Liver (tissue), 9 donors: ENCODE measurements around the gene KCNMA1. TPM values are rescaled to one million over a fixed set of nuclear protein-coding genes. Genes with fewer than 3 reads are reported as not detected.

ENCODE experiments used
- DNase-seq: peaks from one replicate; pipeline ENCODE4 v3.0.0-alpha.2; 2017; ENCODE audit warnings: low spot score
- H3K27ac ChIP-seq, 2 donors: one replicate each; pipeline ENCODE4 v1.7.0; 2013; ENCODE audit warnings: inconsistent platforms in 2 of 2, low read length in 2 of 2, control low read depth in 1 of 2, low read depth in 1 of 2, mild to moderate bottlenecking in 1 of 2
- H3K27me3 ChIP-seq, 4 donors: one replicate each; pipeline versions ENCODE4 v1.6.1 to v1.7.0; 2013; ENCODE audit warnings: low read length in 3 of 4, inconsistent platforms in 1 of 4, mild to moderate bottlenecking in 1 of 4, moderate library complexity in 1 of 4; ENCODE audit not compliant: control insufficient read depth in 4 of 4, insufficient read depth in 4 of 4
- H3K36me3 ChIP-seq, 4 donors: one replicate each; pipeline versions ENCODE4 v1.6.1 to v1.7.0; 2013; ENCODE audit warnings: low read length in 3 of 4, mild to moderate bottlenecking in 3 of 4, low read depth in 1 of 4, moderate library complexity in 1 of 4; ENCODE audit not compliant: control insufficient read depth in 4 of 4, insufficient read depth in 3 of 4
- H3K4me1 ChIP-seq, 4 donors: one replicate each; pipeline versions ENCODE4 v1.6.1 to v1.7.0; 2013; ENCODE audit warnings: low read length in 3 of 4, mild to moderate bottlenecking in 3 of 4, moderate library complexity in 1 of 4; ENCODE audit not compliant: control insufficient read depth in 4 of 4, insufficient read depth in 4 of 4
- H3K4me3 ChIP-seq, 3 donors: one replicate each; pipeline versions ENCODE4 v1.6.1 to v1.7.0; 2013; ENCODE audit warnings: low read length in 3 of 3, control low read depth in 1 of 3, low read depth in 1 of 3, mild to moderate bottlenecking in 1 of 3
- H3K9ac ChIP-seq, 2 donors: one replicate each; pipeline ENCODE4 v1.7.0; 2013; ENCODE audit warnings: low read length in 2 of 2, mild to moderate bottlenecking in 2 of 2, moderate library complexity in 2 of 2, control low read depth in 1 of 2, low read depth in 1 of 2
- H3K9me3 ChIP-seq, 4 donors: one replicate each; pipeline versions ENCODE4 v1.6.1 to v1.7.0; 2013; ENCODE audit warnings: low read length in 3 of 4; ENCODE audit not compliant: control insufficient read depth in 4 of 4
- ATF3 ChIP-seq: IDR thresholded peaks from 2 replicates; pipeline ENCODE4 v1.6.1; 2016; ENCODE audit warnings: antibody characterized with exemption
- CTCF ChIP-seq: fragments of 150-350 bp; IDR thresholded peaks from 2 replicates; pipeline ENCODE4 v1.5.1; 2017; ENCODE audit warnings: improper control_type of control experiment, low read depth, low read length; ENCODE audit not compliant: missing input control
- EGR1 ChIP-seq, 2 donors: IDR thresholded peaks; 2 replicates each; pipeline ENCODE4 v1.6.1; 2016 to 2018; ENCODE audit warnings: antibody characterized with exemption in 2 of 2, low read depth in 2 of 2
- FOXA1 ChIP-seq: IDR thresholded peaks from 2 replicates; pipeline ENCODE4 v1.6.1; 2016; ENCODE audit warnings: antibody characterized with exemption
- FOXA2 ChIP-seq: IDR thresholded peaks from 2 replicates; pipeline ENCODE4 v1.6.1; 2016; ENCODE audit warnings: antibody characterized with exemption
- GABPA ChIP-seq, 2 donors: IDR thresholded peaks in 1 of 2; conservative IDR thresholded peaks in 1 of 2; 2 replicates each; pipeline ENCODE4 v1.6.1; 2016; ENCODE audit warnings: antibody characterized with exemption in 2 of 2, mild to moderate bottlenecking in 1 of 2, moderate library complexity in 1 of 2
- HNF4A ChIP-seq, 2 donors: conservative IDR thresholded peaks; 2 replicates each; pipeline ENCODE4 v1.6.1; 2016; ENCODE audit warnings: antibody characterized with exemption in 2 of 2, mild to moderate bottlenecking in 2 of 2
- HNF4G ChIP-seq: IDR thresholded peaks from 2 replicates; pipeline ENCODE4 v1.6.1; 2016; ENCODE audit warnings: antibody characterized with exemption
- JUND ChIP-seq, 2 donors: IDR thresholded peaks; 2 replicates each; pipeline ENCODE4 v1.6.1; 2016; ENCODE audit warnings: antibody characterized with exemption in 2 of 2
- MAX ChIP-seq: IDR thresholded peaks from 2 replicates; pipeline ENCODE4 v1.6.1; 2016; ENCODE audit warnings: antibody characterized with exemption
- NR2F2 ChIP-seq: IDR thresholded peaks from 2 replicates; pipeline ENCODE4 v1.6.1; 2016; ENCODE audit warnings: antibody characterized with exemption
- REST ChIP-seq: IDR thresholded peaks from 2 replicates; pipeline ENCODE4 v1.6.1; 2016; ENCODE audit warnings: antibody characterized with exemption, mild to moderate bottlenecking
- RXRA ChIP-seq, 2 donors: IDR thresholded peaks; 2 replicates each; pipeline ENCODE4 v1.6.1; 2017 to 2018; ENCODE audit warnings: antibody characterized with exemption in 2 of 2, mild to moderate bottlenecking in 1 of 2
- SP1 ChIP-seq: IDR thresholded peaks from 2 replicates; pipeline ENCODE4 v1.6.1; 2018; ENCODE audit warnings: antibody characterized with exemption, mild to moderate bottlenecking
- TAF1 ChIP-seq: conservative IDR thresholded peaks from 2 replicates; pipeline ENCODE4 v1.6.1; 2016; ENCODE audit warnings: antibody characterized with exemption, mild to moderate bottlenecking
- ZBTB33 ChIP-seq: IDR thresholded peaks from 2 replicates; pipeline ENCODE4 v1.6.1; 2016; ENCODE audit warnings: antibody characterized with exemption
- WGBS: extraction: QIAGEN DNeasy Blood & Tissue Kit; methylation state at CpG from one replicate; pipeline ENCODE4 v1.1.7; 2013; 5-methylcytosine and 5-hydroxymethylcytosine counted together
- polyA plus RNA-seq, 2 donors: library from polyadenylated mRNA; stranded (reverse) in 1 of 2; unstranded in 1 of 2; fragments of 200-250 nt in 1 of 2; fragments of >200 nt in 1 of 2; fragmentation: Nextera tagmentation in 1 of 2; extraction: Ambion mirVana in 1 of 2; gene quantifications; one replicate each; pipeline versions ENCODE4 v1.2.1 to v1.2.3, GENCODE V29; 2013 to 2015
- total RNA-seq, 2 donors: library from RNA; depleted of rRNA; stranded (reverse); fragments of >200 nt; gene quantifications; one replicate each; pipeline ENCODE4 v1.2.3, GENCODE V29; 2014
- donor health status: healthy.
- donor health status: healthy.
- donor health status: healthy.
- donor health status: healthy.
- donor health status: healthy.

The KCNMA1 gene
- total and polyA plus RNA-seq, 4 donors: 2.5 to 9.7 (median 4.7) TPM

GRCh38 chr10:77386838-77387237 is 250.8 kb downstream of the KCNMA1 start:
- no peak for TF ChIP-seq ATF3
- TF ChIP-seq TAF1: no peak
- no peak for TF ChIP-seq SP1
- TF ChIP-seq HNF4G: no peak
- no peak for TF ChIP-seq NR2F2
- no peak for TF ChIP-seq CTCF
- no peak for TF ChIP-seq FOXA1
- TF ChIP-seq RXRA (IDR thresholded peaks at IDR 0.05): no peak
- TF ChIP-seq EGR1 (IDR thresholded peaks at IDR 0.05; ENCODE audit: low read depth in 2 of 2): no peak
- TF ChIP-seq JUND (IDR thresholded peaks at IDR 0.05): no peak
- no peak for TF ChIP-seq ZBTB33
- TF ChIP-seq REST: no peak
- TF ChIP-seq GABPA (IDR thresholded peaks at IDR 0.05 in 1 of 2, conservative IDR thresholded peaks at IDR 0.05 in 1 of 2): no peak
- TF ChIP-seq HNF4A (conservative IDR thresholded peaks at IDR 0.05): no peak
- TF ChIP-seq MAX: no peak
- Histone ChIP-seq H3K36me3 (no peaks in the 10 kb centered on the region), H3K27ac (no peak overlapping the region), H3K4me3 (no peak overlapping the region), H3K9ac (no peak overlapping the region), H3K27me3 (no peaks in the 10 kb centered on the region), H3K9me3 (no peaks in the 10 kb centered on the region), H3K4me1 (peaks cover 0 to 10% (median 1%) of the 10 kb centered on the region in 4 donors)
- WGBS: 63% methylated on average over 5 of the region's 5 CpGs
- DNase-seq: no peak

GRCh38 chr10:77386365-77386764 is 251.2 kb downstream of the KCNMA1 start:
- no peaks in the 10 kb centered on the region for H3K36me3 ChIP-seq
- TF ChIP-seq MAX (no peak), ZBTB33 (no peak), FOXA2 (no peak), NR2F2 (no peak)
- H3K4me1 ChIP-seq: peaks cover 0 to 10% (median 0%) of the 10 kb centered on the region in 4 donors
- H3K9ac ChIP-seq: no peak overlapping the region
- no peak overlapping the region for H3K27ac ChIP-seq
- H3K4me3 ChIP-seq: no peak overlapping the region
- no peaks in the 10 kb centered on the region for H3K27me3 ChIP-seq
- no peaks in the 10 kb centered on the region for H3K9me3 ChIP-seq
- WGBS: 89% methylated on average over 4 of the region's 4 CpGs
- DNase-seq: no peak
